GM19239 (cell line): ENCODE results near the gene COX10.

Experiments used
- DNase-seq: peaks from one replicate; pipeline ENCODE4 v3.0.0; 2011; ENCODE audit warnings: low spot score; ENCODE audit not compliant: insufficient read length
- FAIRE-seq: peaks from 2 replicates; lab custom pipeline; 2011; peaks lifted over from hg19 to GRCh38; lab: Jason Lieb, UNC

Gene COX10

DNA sequence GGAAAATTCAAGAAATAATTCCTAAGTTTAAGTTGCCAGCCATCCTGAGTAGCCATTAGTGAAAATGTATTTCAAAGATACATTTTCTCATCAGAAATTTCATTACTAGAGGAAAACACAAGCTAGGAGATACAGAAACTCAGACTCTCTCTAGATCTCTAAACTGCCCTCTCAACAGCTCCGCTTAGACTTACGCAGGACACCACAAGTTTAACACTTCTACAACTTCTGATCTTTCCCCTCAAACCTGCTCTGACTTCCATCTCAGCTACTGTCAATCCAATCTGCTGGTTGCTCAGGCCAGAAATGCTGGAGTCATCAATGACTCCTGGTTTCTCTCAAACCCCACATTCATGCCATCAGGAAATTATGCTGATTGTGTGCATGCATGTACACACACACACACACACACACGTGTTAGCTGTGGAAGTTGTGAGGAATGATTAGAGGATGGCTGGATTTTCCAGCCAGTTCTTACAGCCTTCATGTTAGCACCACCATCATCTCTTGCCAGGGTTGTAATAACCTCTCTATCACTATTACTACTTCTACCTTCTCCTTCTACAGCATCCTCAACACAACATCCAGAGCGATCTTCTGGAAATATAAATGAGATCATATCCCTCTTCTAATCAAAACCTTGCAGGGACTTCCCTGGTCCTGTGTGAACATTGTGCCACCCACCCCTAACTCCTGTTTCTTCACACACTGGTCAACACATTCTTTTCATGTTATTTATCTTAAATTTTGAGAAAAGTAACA lies 47.1 kb downstream of the COX10 start:
- DNase-seq (no peak), FAIRE-seq (no peak)

DNA sequence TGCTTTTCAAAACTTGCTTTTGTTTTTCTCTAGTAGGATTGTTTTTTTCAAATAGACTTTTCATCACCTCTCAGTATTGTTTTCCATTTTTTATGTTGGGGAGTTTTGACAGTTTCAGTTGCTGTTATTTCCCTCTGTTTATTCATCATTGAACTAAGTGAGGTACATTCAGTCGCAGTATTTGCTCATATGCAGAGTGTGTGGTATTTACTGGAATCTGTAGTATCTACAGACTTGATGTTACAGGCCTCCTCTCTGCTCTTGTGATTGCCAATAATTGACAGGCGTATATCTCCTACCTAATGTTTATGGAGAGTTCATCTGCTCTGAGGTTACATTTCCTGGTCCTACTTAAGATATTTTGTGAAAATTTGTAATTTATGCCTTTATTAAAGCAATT lies 49.6 kb downstream of the COX10 start:
- DNase-seq = no peak
- FAIRE-seq = no peak

DNA sequence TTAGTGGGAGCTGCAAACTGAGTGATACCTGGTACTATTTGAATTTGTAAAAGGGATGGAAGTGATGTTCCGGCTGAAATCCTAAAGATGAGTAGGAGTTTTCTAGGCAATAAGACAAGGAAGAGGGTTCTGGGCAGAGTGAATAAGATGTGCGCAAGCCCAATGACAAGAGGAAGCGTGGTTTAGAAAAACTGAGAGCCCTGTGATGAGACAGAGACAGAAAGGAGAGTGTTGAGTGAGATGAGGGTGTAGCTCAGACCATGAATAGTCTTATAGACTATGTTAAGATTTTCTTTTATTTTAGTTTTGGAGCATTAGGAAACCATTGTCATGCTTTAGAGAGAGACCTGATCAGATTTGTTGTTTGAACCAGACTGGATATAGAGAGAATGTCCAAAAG lies 50.2 kb downstream of the COX10 start:
- no peak for DNase-seq
- FAIRE-seq = no peak

DNA sequence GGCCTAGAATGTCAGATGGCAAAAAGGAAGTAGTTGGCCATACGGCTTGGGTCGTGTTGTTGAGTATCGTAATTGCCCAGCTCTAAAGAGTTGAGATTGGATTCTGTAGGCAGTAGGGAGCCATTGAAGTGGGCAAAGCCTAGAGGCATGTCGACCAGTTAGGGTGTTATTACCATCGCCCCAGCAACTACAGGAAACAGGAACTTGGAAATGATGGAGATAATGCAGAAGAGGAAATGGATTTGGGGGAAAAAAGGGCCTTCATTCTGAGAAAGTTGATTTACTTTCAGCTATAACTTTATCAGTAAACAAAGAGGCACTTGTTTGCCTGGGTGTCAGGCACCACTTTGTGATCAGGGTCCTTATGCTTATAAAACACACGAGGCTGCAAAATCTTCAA lies 52.6 kb downstream of the COX10 start:
- no peak for DNase-seq
- no peak for FAIRE-seq

DNA sequence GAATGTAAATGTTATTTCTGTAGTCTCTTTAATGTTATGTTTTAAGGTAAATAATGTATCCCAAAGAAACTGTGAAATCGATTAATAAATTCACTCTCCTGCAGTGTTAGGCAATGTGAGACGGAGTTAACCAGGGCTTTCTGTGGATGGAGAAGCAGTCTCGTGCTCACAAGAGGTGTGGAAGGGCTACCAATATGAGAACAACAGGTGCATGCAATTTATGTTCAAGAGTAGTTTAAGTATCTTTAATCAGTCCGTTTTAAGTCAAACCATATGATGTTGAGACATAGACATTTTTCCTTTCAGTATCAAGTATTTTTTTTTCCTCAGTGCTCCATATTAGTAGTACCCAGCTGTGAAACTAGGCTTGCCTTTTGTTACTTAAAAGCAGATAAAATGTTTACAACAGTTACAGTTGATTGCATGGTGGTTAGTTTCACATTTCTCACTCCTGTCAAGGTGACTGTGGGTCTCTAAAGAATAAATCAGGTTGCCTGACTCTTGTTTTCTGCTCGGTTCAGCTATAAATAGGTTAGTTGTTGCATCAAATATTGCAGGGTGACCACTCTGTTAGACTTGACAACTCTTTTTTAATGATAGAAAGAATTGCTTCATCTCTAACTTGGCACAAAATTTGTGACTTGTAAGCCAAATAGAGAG lies 54.4 kb downstream of the COX10 start:
- FAIRE-seq (no peak), DNase-seq (no peak)

DNA sequence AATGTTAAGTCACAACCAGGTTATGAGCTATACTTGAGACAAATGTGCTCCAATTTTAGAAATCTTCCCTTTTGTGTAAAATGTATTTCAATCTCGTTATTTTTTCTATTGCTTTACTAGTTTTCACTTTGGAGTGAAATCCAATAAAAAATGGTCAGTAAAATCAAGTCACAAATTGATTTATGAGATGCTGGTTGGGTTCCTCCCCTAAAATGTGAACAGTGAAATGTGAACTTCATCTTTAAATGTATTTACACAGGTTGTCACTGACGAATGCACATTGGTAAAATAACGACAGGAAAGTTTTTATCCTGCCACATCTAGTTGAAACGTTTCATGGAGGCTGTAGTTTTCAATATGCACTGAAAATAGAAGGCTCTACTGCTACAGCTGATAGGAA lies 55.5 kb downstream of the COX10 start:
- FAIRE-seq (no peak), DNase-seq (no peak)

DNA sequence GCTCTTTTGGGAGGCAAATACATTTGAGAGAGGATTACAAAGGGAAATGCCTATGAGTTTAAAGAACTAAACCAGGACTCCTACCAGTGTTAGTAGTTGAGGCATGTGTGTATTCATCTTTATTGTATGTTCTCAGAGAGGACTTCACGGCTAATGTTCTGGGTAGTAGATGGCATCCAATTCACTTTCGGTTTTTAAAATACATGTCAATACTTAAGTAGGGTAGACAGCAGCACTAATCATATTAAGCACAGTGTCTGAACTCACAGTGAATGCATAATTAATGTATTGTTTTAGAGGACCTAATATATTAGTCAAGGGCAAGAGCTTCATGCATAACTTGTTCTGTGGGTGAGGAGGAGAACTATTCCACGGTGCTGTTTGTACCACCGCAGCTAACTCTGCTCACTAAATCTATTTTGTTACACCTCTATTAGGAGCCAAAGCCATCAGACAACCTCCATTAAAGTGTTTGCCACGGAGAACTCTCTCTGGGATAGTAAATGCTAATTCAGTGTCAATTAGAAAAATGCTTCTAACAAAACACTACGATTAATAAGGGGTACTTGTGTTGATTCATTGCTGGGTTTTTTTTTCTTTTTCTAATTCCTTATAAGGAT lies 56.3 kb downstream of the COX10 start:
- no peak for DNase-seq
- no peak for FAIRE-seq

DNA sequence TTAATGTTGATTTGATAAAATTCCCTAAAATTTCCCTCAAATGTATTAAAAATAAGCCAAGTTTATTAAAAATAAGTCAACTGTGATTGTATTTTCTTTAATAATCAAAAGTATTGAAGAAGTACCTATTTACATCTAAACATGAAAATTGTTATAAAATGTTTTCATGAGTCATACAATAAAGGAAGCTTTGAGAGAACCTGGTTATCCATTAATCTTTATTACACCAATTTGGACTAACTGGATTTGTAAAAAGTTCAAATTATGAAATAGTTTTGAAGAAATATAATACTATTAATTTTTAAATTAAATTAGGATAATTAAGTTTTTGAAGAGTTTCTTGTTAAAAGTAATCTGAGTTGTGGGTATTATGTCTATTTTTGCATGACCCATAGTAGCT lies 63.8 kb downstream of the COX10 start:
- FAIRE-seq = no peak

DNA sequence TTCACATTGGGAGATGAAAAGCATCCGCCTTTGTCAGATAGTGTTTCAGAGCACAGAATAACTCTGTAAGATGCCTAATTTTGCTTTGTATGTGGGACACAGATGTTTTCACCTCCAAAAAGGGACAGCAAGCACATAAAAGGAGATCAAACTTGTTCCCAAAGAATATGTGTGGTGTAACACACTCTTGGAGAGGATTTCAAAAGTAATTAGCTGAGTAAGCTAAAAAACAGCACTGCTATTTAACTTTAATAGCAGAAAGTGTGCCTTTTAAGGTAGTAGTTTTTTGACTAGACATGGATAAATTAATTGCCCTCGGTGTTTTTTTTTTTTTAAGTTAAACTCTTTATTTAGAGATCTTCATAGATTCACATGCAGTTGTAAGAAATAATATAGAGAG lies 65.2 kb downstream of the COX10 start:
- FAIRE-seq (no peak), DNase-seq (no peak)

More for the DNA sequence above, 63.8 kb downstream of the COX10 start:
- no peak for DNase-seq

DNA sequence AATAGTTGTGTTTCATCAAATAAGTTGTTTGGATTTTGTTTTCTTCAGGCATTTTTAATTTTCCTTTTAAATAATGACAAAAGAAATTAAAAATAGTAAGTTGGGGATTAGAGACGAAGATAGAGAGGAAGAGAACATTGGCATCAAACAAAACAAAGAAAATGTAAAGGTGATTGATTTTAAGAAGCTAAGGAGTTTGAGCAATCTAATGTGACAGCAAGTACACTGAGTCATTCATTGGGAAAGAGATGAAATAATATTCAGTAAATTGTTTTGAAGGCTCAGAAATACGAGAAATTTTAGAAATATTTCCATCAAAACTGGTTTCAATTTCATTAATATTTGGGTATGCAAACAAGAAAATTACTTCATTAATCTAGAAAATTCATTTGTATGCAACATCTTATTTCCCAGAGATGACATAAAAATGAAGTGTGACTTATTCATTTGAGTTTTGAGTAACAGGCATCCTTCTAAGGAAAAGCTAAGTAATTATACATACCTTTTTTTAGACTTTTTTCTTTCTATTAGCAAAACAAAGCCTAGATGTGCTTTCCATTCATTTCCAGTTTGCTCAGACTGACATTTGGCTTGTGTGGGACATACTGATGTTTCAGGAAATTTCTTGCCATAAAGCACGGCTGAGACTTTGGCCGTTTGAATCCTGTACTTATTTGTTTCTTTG lies 66.7 kb downstream of the COX10 start:
- FAIRE-seq = no peak
- DNase-seq = no peak

DNA sequence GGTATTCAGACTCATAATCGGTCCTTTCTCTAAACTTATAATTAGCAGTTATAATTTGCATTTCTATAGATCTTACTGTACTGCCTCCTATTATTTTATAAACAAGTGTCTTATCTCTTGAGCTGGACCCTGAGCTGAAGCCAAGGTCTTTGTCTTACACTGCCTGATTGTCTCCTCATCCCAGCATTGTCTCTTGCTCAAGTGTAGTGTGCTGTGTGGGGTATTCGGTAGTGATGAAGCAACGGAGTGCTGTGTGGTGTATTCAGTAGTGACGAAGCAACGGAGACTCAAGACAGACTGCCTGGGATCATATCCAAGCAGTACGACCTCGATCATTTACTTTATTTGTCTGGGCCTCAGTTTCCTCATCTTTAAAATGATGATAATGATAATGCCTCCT lies 69.3 kb downstream of the COX10 start:
- FAIRE-seq = no peak
- no peak for DNase-seq

DNA sequence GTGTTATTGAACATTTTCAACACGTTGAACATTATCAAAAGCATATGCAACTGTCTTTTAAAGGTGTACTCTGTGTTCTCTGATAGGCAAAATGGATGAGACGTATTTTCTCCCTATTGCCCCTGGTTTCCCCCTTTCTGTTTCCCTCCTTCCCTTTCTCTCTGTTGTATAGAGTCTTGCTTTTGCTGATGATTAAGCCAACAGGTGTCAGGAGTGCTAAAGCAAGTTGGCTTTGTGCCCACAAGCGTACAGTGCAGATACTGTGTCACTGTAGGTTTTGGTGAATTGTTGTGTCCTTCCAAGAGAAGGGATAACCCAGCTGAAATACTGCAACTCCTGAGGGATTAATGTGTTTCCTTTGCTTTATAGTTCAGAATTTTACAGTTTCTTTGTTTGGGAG lies 74.4 kb downstream of the COX10 start:
- no peak for DNase-seq
- FAIRE-seq = no peak

DNA sequence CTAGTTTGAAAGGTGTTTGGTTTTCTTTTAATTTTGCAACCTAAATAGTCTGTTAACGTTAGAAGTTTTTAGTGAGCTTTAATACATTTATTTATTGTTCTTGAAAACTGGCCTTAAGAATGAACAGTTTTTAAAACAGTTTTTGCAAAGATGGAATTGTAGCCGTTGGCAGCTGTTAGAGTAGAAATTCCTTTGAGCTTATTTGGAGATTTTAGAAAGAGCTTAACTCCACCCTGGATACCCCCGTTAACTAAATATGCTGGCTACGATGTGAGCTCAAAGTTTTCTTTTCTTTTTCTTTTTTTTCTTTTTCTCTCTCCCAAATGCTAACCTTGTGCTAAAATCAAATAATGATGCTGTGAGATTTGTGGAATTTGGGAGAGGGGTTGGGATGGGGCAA lies 75.2 kb downstream of the COX10 start:
- DNase-seq (no peak), FAIRE-seq (no peak)

DNA sequence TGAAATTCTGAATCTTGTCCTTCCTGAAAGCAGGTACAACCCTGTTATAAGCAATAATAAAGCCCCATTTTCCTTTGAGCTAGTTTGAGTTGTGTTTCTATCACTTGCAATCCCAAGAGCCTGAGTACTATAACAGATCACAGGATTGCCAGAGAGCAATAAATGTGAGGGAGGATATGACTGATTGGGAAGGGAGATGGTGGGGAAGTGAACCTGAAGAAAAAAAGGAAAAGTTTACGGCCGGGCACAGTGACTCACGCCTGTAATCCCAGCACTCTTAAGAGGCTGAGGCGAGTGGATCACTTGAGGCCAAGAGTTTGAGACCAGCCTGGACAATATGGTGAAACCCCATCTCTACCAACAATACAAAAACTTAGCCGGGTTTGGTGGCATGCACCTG lies 80.4 kb downstream of the COX10 start:
- FAIRE-seq (no peak), DNase-seq (no peak)

DNA sequence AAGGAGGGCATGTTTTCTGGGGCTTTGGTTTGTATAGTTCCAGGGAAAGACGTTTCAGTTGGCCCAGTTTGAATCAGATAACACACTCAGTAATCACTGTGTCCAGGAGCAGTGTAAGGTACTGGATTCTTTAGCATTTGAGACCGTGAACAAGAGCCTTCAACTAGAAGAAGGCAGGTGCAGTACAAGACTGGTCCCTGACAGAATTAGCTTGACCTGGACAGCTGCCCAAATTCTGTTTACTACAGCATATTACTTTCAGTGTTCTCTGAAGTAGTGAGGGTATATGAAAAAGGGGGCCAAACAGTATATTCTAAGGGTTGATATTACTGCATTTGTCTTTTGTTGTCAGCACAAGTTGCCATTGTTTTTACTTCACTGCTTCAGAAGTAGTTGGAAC lies 81.3 kb downstream of the COX10 start:
- FAIRE-seq (no peak), DNase-seq (no peak)

DNA sequence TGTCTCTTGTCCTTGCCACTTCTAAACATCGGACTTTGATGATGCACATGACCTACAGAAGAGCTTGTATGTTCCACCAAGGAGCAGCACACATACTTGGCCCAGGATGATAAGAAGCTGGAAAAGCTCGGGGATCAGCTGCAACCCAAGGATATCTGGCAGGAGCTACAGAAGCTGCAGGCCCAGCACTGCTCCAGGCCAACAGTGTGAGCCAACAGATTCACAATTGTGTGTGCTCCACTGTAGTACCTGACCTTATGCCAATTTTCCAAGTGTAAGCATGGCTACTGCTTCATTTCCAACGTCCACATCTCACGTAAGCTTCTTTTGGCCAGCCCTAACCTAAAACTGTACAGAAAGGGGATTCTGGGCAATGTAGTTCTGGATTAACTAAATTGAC lies 83.4 kb downstream of the COX10 start:
- FAIRE-seq = no peak

DNA sequence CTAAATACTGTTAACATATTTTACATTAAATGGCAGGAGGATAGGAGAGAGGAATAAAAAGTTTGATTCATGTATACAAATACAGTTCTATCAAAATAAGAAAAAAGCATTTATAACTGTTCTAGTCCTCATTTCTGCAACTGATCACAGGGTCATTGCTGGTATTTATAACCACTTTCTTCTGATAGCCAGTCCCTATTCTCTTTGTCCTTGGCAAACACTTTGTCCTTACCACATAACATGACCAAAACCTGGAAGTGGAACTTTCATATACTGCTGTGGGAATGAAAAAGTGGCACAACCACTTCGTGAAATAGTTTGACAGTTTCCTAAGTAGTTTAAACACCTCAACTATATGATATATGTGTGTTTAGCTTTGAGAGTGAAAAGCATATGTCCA lies 84.1 kb downstream of the COX10 start:
- FAIRE-seq (no peak), DNase-seq (no peak)

More for the DNA sequence above, 83.4 kb downstream of the COX10 start:
- no peak for DNase-seq

DNA sequence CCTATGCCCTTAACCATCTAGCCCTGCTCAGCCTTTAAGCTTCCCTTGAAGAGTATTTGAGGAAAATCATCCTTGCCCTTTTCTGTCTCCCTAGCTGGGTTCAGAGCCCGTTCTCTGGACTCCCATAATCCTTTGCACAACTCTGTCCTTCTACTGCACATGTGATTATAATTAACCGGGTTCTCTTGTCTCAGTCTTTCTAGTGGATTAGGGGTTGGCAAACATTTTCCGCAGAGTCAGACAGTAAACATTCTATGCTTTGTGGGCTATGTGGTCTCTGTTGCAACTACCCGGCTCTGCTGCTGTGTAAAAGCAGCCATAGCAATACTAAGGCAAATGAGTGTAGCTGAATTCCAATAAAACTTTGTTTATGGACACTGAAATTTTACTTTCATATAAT lies 87.4 kb downstream of the COX10 start:
- no peak for FAIRE-seq
- DNase-seq = no peak

DNA sequence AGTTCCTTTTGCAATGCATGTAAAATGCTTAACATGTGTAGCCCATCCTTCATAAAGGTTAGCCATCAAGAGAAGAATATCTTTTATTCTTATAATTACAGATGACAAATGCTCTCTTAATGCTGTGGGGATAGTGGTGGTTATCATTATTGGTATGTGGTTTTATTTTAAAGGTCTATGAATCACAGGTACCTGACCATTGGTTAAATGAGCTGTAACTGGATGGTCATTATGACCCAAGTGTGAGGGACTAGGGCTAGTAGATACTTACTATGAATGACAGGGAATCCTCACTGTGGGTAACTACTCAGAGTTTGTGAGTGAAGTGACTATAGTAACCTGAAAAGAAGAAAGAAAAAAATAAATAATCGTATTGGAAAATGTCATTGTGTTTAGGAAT lies 88.5 kb downstream of the COX10 start:
- no peak for FAIRE-seq
- no peak for DNase-seq

DNA sequence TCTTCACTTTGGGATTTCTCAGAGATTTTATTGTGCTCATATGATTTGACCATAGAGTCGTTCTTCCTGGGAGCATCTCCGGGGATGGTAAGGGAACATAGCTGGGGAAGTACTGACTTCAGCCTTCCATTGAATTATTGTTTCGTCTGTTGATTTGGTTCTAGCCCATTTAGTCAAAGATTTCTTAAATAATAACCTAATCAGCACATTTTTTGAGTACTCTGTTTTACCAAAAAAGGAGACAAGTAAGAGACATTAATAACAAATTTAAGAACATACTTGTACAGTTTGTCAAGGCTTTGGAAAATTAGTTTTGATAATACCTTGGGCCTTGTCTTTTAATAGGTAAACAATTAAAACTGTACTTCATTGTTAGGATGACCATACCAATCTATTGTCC lies 89.4 kb downstream of the COX10 start:
- FAIRE-seq = no peak
- DNase-seq = no peak

DNA sequence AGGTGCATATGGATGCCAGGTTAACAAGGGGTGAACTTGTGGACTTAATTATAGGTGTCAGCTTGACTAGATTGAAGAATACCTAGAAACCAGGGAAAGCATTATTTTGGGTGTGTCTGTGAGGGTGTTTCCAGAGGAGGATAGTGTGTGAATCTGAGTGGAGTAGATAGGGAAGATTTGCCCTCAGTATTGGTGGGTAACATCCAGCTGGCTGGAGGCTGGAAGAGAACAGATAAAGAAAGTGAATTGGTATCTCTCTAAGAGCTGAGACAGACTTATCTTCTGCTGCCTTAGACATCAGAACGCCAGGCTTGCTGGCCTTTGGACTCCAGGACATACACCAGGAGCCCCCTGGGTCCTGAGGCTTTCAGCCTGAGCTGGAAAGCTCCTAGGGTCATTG lies 92.1 kb downstream of the COX10 start:
- DNase-seq (no peak), FAIRE-seq (no peak)
